ENCODE data around the gene CORO2A. TPM values are rescaled to one million over a fixed set of nuclear protein-coding genes. Genes with fewer than 3 reads are reported as not detected.

The CORO2A gene
- total and polyA plus RNA-seq, 2 of the 13 experiments (the other 11 are each of a cell fraction or from before 2014, with no cell fraction given): 14.4 to 15.3 TPM

GRCh38 chr9:98150164-98150563, 42.3 kb downstream of the CORO2A start (continued):
- TF ChIP-seq MNT (IDR thresholded peaks at IDR 0.05) (peak; percentile 71), EEA1 (CRISPR knock-in tag; IDR thresholded peaks at IDR 0.05; ENCODE audit: borderline replicate concordance) (no peak), PATZ1 (CRISPR knock-in tag; IDR thresholded peaks at IDR 0.05) (peak; percentile 41; the same call in 1 of the 2 replicates), ZNF737 (CRISPR knock-in tag; IDR thresholded peaks at IDR 0.05; ENCODE audit: borderline replicate concordance) (no peak), SATB2 (CRISPR knock-in tag; IDR thresholded peaks at IDR 0.05) (no peak), SP140L (CRISPR knock-in tag; IDR thresholded peaks at IDR 0.05; ENCODE audit: borderline replicate concordance) (no peak), ZNF598 (CRISPR knock-in tag; IDR thresholded peaks at IDR 0.05; ENCODE audit: borderline replicate concordance) (no peak), ZNF891 (CRISPR knock-in tag; IDR thresholded peaks at IDR 0.05) (0 out of 2 replicates have a peak, but pooled peaks have one; percentile 47), ZBTB49 (CRISPR knock-in tag; IDR thresholded peaks at IDR 0.05; ENCODE audit: borderline replicate concordance) (no peak), ZBTB25 (CRISPR knock-in tag; IDR thresholded peaks at IDR 0.05) (no peak), ZNF180 (CRISPR knock-in tag; IDR thresholded peaks at IDR 0.05; ENCODE audit: borderline replicate concordance, low read depth) (no peak), ZNF562 (CRISPR knock-in tag; IDR thresholded peaks at IDR 0.05; ENCODE audit: borderline replicate concordance) (no peak), EED (CRISPR knock-in tag; IDR thresholded peaks at IDR 0.05) (no peak), ZNF326 (CRISPR knock-in tag; IDR thresholded peaks at IDR 0.05; ENCODE audit: borderline replicate concordance) (no peak), NCOA1 (CRISPR knock-in tag; IDR thresholded peaks at IDR 0.05) (no peak), PBX2 (CRISPR knock-in tag; IDR thresholded peaks at IDR 0.05) (no peak), BRD4 (CRISPR knock-in tag; IDR thresholded peaks at IDR 0.05) (no peak), ATF7-NPFF (CRISPR knock-in tag; IDR thresholded peaks at IDR 0.05; ENCODE audit: low read depth) (0 out of 2 replicates have a peak, but pooled peaks have one; percentile 34), HNRNPL (IDR thresholded peaks at IDR 0.05; ENCODE audit: low read depth, low read length) (no peak), ATF4 (CRISPR knock-in tag; IDR thresholded peaks at IDR 0.05) (no peak), RAD51 (IDR thresholded peaks at IDR 0.05; ENCODE audit: borderline replicate concordance) (no peak), KAT2B (IDR thresholded peaks at IDR 0.05; ENCODE audit: borderline replicate concordance, low read depth, low read length) (no peak)

All from HepG2 (cell line).